CD4-positive, alpha-beta T cell treated with Interleukin-17A for 4 hours (primary cell): ENCODE data around the gene DAZAP1.

ENCODE experiments used
- DNase-seq: peaks from one replicate; pipeline ENCODE4 v3.0.0-alpha.2; 2020; ENCODE audit warnings: mixed read lengths

The DAZAP1 gene

GRCh38 chr19:1460033-1460995 is 52.9 kb downstream of the DAZAP1 start:
- no peak for DNase-seq

- no peak for DNase-seq
Observed at GRCh38 chr19:1461862-1462261, 54.5 kb downstream of the DAZAP1 start.

GRCh38 chr19:1465191-1466016 is 58.0 kb downstream of the DAZAP1 start:
- DNase-seq, result peak; percentile 40

GRCh38 chr19:1466018-1466460 is 58.7 kb downstream of the DAZAP1 start:
- DNase-seq, result no peak

GRCh38 chr19:1466461-1467214 is 59.3 kb downstream of the DAZAP1 start:
- no peak for DNase-seq

GRCh38 chr19:1467215-1467489 is 59.8 kb downstream of the DAZAP1 start:
- DNase-seq, result no peak

GRCh38 chr19:1467490-1468273 is 60.3 kb downstream of the DAZAP1 start:
- no peak for DNase-seq

- DNase-seq, result no peak
Observed at GRCh38 chr19:1468274-1468820, 61.0 kb downstream of the DAZAP1 start.

- DNase-seq, result peak; percentile 46
Observed at GRCh38 chr19:1468821-1469254, 61.5 kb downstream of the DAZAP1 start.

- DNase-seq, result peak; percentile 44
Observed at GRCh38 chr19:1469255-1470054, 62.1 kb downstream of the DAZAP1 start.

- no peak for DNase-seq
Observed at GRCh38 chr19:1470055-1470304, 62.6 kb downstream of the DAZAP1 start.

GRCh38 chr19:1470305-1471009 is 63.1 kb downstream of the DAZAP1 start:
- peak; percentile 88 for DNase-seq

GRCh38 chr19:1471010-1471514 is 63.7 kb downstream of the DAZAP1 start:
- DNase-seq, result peak; percentile 48

GRCh38 chr19:1471515-1472160 is 64.3 kb downstream of the DAZAP1 start:
- peak; percentile 49 for DNase-seq

GRCh38 chr19:1472231-1473084 is 65.1 kb downstream of the DAZAP1 start:
- no peak for DNase-seq

GRCh38 chr19:1473085-1473851 is 65.9 kb downstream of the DAZAP1 start:
- no peak for DNase-seq

- DNase-seq, result no peak
Observed at GRCh38 chr19:1474011-1474764, 66.8 kb downstream of the DAZAP1 start.
